ENCODE data around the gene FADS2.

Gene FADS2

DNA sequence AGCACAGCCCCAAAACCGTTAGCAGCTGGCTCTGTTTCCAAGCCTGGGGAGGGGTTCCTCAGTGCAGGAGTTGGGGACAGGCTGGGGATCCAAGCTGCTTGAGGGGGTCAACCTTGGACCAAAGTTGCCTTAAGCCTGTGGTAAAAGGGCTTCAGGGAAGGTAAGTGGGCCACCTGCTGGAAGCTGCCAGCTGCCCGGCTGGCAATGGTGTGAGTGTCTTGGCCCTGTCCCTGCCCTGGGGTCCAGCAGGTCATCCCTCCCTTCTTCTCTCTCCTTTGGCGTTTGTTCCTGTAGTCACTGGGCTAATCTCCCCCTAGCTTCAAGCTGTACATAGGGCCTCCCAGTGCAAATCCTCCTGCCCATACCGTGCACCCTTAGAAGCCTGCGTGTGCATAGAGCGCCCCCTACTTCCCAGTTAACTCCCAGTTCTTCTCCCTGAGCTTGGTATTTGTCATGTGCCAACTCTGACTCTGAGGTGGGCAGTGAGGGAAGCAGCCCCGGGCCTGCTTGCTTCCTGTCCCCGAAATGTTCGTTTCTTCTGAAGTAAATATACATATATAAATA, 40.1 kb upstream of the FADS2 start:
- DNase-seq: no peak
- H3K9me2 ChIP-seq (replicated peaks; ENCODE audit: insufficient read depth, low read length): no peaks in the 10 kb centered on the region
- no peaks in the 10 kb centered on the region for H3F3A ChIP-seq (ENCODE audit: insufficient read depth, low read length)
- H3K9me3 ChIP-seq (replicated peaks; ENCODE audit: insufficient read depth, low read length): no peaks in the 10 kb centered on the region
- TF ChIP-seq, protein P1, sequence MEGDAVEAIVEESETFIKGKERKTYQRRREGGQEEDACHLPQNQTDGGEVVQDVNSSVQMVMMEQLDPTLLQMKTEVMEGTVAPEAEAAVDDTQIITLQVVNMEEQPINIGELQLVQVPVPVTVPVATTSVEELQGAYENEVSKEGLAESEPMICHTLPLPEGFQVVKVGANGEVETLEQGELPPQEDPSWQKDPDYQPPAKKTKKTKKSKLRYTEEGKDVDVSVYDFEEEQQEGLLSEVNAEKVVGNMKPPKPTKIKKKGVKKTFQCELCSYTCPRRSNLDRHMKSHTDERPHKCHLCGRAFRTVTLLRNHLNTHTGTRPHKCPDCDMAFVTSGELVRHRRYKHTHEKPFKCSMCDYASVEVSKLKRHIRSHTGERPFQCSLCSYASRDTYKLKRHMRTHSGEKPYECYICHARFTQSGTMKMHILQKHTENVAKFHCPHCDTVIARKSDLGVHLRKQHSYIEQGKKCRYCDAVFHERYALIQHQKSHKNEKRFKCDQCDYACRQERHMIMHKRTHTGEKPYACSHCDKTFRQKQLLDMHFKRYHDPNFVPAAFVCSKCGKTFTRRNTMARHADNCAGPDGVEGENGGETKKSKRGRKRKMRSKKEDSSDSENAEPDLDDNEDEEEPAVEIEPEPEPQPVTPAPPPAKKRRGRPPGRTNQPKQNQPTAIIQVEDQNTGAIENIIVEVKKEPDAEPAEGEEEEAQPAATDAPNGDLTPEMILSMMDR (IDR thresholded peaks at IDR 0.05; ENCODE audit: low read length): peak; percentile 29
- TF ChIP-seq EZH2 (optimal IDR thresholded peaks at IDR 0.05; ENCODE audit: low read depth, low read length): no peak
- no peak overlapping the region for H3K9ac ChIP-seq (ENCODE audit: low read length)
- H3K4me1 ChIP-seq (ENCODE audit: low read length): no peaks in the 10 kb centered on the region; the same call in 1 of the 2 replicates
- peaks cover 39% of the 10 kb centered on the region for H3K79me2 ChIP-seq (ENCODE audit: low read length)
- no peak overlapping the region for H3K27ac ChIP-seq (ENCODE audit: low read length)
- no peaks in the 10 kb centered on the region for H3K36me3 ChIP-seq (replicated peaks; ENCODE audit: insufficient read depth, low read length)
- no peak overlapping the region for H3K4me2 ChIP-seq (ENCODE audit: low read depth, low read length)
- no peaks in the 10 kb centered on the region for H4K20me1 ChIP-seq (ENCODE audit: insufficient read depth, low read length)
- no peak overlapping the region for H2AFZ ChIP-seq (ENCODE audit: low read length)
- no peak overlapping the region for H3K4me3 ChIP-seq (ENCODE audit: low read length)
- no peaks in the 10 kb centered on the region for H3K27me3 ChIP-seq (replicated peaks; ENCODE audit: insufficient read depth, low read length)

DNA sequence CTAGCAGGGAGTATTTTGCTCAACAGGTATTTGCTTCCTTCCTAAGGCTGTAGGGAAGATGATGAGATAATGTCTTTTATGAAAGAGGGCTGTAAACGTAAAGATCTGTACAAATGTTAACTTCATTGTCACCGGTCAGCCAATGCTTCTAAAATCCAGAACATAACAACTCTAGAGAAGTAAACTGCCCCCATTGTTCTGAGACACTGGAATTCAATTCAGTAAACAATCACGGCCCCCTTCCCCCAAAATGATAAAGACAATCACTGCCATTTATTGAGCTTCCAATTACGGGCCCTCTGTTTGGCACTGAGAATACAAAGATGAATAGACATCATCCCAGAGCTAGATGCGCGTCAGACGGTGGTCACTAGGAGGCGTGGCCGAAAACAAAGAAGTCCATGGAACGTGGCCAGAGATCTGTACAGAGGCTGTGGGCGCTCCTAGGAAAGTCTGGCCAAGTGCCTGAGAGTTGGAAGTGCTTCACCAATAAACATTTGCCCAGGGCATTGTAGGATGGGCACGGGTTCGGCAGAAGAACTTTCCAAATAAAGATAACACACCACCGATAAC, 36.3 kb upstream of the FADS2 start:
- H3F3A ChIP-seq (ENCODE audit: insufficient read depth, low read length): peaks cover 5% of the 10 kb centered on the region; the same call in 1 of the 2 replicates
- H4K20me1 ChIP-seq (ENCODE audit: insufficient read depth, low read length): peaks cover 16% of the 10 kb centered on the region
- H3K27ac ChIP-seq (ENCODE audit: low read length): peak overlapping the region; percentile 85
- TF ChIP-seq EZH2 (optimal IDR thresholded peaks at IDR 0.05; ENCODE audit: low read depth, low read length): no peak
- no peaks in the 10 kb centered on the region for H3K36me3 ChIP-seq (replicated peaks; ENCODE audit: insufficient read depth, low read length)
- H3K79me2 ChIP-seq (ENCODE audit: low read length): peaks cover 76% of the 10 kb centered on the region
- peak; percentile 72 for DNase-seq
- H2AFZ ChIP-seq (ENCODE audit: low read length): peak overlapping the region; percentile 81
- H3K9ac ChIP-seq (ENCODE audit: low read length): peak overlapping the region; percentile 99
- no peaks in the 10 kb centered on the region for H3K9me2 ChIP-seq (replicated peaks; ENCODE audit: insufficient read depth, low read length)
- peak overlapping the region; percentile 96 for H3K4me3 ChIP-seq (ENCODE audit: low read length)
- no peaks in the 10 kb centered on the region for H3K27me3 ChIP-seq (replicated peaks; ENCODE audit: insufficient read depth, low read length)
- H3K9me3 ChIP-seq (replicated peaks; ENCODE audit: insufficient read depth, low read length): no peaks in the 10 kb centered on the region
- H3K4me1 ChIP-seq (ENCODE audit: low read length): no peaks in the 10 kb centered on the region; the same call in 1 of the 2 replicates
- H3K4me2 ChIP-seq (ENCODE audit: low read depth, low read length): peak overlapping the region; percentile 74

DNA sequence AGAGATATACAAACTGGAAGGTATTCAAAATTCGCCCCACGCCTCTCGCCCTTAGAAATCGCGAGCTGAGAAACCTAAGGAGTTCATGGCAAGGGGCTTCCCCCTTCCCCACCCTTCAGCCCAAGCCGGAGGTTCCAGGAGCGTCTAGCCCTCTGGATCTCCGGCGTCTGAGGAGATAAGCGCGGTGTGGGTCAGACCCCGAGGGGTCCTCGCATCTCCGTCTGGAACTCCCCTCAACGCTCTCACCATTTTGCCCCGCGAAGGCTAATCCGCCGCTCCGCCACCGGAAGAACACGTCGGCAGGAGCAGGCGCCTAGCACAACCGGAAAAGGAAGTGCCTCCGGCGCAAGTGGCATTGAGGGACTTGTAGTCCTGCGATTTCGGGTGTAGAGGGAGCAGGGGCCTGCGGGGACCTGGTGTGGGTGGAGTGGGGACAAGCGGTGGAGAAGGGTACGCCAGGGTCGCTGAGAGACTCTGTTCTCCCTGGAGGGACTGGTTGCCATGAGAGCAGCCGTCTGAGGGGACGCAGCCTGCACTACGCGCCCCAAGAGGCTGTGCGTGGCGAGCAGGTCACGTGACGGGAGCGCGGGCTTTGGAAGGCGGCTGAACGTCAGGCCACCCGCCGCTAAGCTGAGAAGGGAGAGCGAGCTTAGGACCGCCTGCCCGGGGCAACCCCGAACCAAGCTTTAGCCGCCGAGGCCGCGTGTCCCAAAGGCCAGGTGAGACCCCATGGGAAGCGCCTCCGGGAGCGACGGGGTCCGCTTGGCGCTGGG, 35.6 kb upstream of the FADS2 start, which contains the start of the genes FEN1 and TMEM258:
FEN1 (plus strand) TSS at position 602 of the 773 bp plus-strand sequence. CDS start 2,451 bp downstream, outside the sequence.
TMEM258 (minus strand) TSS at position 290 of the 773 bp plus-strand sequence; CDS start at position 249, 41 bp downstream.
- H3K27ac ChIP-seq (ENCODE audit: low read length): peak within 1 kb of the TSS; percentile 85
- peaks cover 8% of the 10 kb centered on the region; the same call in 1 of the 2 replicates for H3F3A ChIP-seq (ENCODE audit: insufficient read depth, low read length)
- peak within 1 kb of the TSS; percentile 81 for H2AFZ ChIP-seq (ENCODE audit: low read length)
- H3K36me3 ChIP-seq (replicated peaks; ENCODE audit: insufficient read depth, low read length): 0 out of 2 replicates have a peak, but pooled peaks cover 1% of the 10 kb centered on the region
- H3K79me2 ChIP-seq (ENCODE audit: low read length): peaks cover 83% of the 10 kb centered on the region
- peak within 1 kb of the TSS; percentile 99 for H3K9ac ChIP-seq (ENCODE audit: low read length)
- H4K20me1 ChIP-seq (ENCODE audit: insufficient read depth, low read length): peaks cover 21% of the 10 kb centered on the region
- no peaks in the 10 kb centered on the region for H3K27me3 ChIP-seq (replicated peaks; ENCODE audit: insufficient read depth, low read length)
- peak within 1 kb of the TSS; percentile 96 for H3K4me3 ChIP-seq (ENCODE audit: low read length)
- no peaks in the 10 kb centered on the region for H3K9me2 ChIP-seq (replicated peaks; ENCODE audit: insufficient read depth, low read length)
- no peaks in the 10 kb centered on the region; the same call in 1 of the 2 replicates for H3K4me1 ChIP-seq (ENCODE audit: low read length)
- peak; percentile 92 for DNase-seq
- H3K9me3 ChIP-seq (replicated peaks; ENCODE audit: insufficient read depth, low read length): no peaks in the 10 kb centered on the region
- TF ChIP-seq EZH2phosphoT487 (IDR thresholded peaks at IDR 0.05; ENCODE audit: low read length) (no peak), EZH2 (optimal IDR thresholded peaks at IDR 0.05; ENCODE audit: low read depth, low read length) (no peak)
- TF ChIP-seq, protein P1 (IDR thresholded peaks at IDR 0.05; ENCODE audit: low read length): no peak
- peak within 1 kb of the TSS; percentile 74 for H3K4me2 ChIP-seq (ENCODE audit: low read depth, low read length)
